Right renal pelvis (tissue), 4 donors: ENCODE results near the gene SLC31A1. TPM values are rescaled to one million over a fixed set of nuclear protein-coding genes. Genes with fewer than 3 reads are reported as not detected.
"Not testable (repeated sequence)": the region's sequence is repeated elsewhere in the genome, so short reads cannot be mapped to it uniquely, and the experiment has no call there.

ENCODE experiments used
- DNase-seq, 4 donors: peaks; one replicate each; pipeline ENCODE4 v3.0.0-alpha.2; 2013; ENCODE audit warnings: low read depth in 4 of 4, low spot score in 3 of 4, missing footprints in 1 of 4
- polyA plus RNA-seq, 4 donors: library from polyadenylated mRNA; unstranded; fragments of 120-200 nt; gene quantifications; one replicate each; pipeline ENCODE4 v1.2.1, GENCODE V29; 2013; ENCODE audit not compliant: insufficient read length in 4 of 4

Gene SLC31A1
- polyA plus RNA-seq, 4 donors: 25.5 to 29.6 (median 26.6) TPM

DNA sequence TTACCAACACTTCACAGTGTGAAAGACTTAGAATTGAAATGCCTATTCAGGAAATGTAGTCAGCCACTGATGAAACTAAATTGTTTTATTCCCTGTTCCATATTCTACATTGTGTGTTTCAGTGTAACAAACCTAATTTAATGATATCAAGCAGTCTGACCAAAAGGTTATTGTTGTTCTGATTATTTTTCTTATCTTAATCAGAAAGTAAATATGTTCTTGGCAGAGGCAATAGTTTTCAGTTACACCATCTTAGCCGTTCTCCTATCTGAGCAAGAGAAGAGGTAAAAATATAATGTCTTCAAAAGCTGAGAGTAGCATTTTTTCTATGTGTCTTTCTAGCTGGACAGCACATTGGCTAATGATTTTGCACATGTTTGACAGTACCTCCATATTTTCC is 36.9 kb downstream of the SLC31A1 start:
- no peak for DNase-seq

DNA sequence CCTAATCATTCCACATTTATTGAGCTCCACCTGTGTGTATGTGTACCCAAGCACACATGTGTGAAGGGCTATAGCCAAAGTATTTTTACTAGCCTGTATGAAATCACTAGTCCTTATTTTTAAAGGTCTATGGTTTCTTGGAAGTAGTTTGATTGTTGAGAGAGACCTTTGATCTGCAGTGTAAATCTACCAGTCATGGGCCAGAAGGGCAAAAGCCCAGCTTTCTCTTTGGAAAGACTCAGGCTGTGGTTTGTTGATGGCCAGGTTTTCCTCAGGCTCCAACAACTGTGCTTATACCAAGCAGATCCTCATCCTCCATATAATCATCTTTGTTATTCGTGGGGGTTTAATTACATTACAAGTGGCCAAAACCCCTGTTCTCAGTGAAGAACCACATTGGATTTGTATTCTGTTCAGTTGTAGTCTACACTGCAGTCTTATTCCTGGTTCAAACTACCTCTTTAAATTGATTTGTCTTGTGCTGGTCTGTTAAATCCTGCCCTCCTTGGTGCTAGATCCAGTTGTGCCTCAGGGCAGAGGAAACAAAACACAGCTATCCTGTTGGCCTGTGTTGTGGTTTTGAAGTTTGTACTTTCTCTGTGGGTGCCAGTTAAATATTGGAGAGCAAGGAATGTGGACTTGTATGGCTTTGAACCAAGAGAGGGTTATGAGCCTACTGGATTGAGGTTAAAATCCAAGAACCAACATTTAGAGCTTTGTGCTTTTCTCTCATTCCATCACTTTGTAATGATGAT is 40.8 kb downstream of the SLC31A1 start:
- no peak for DNase-seq

DNA sequence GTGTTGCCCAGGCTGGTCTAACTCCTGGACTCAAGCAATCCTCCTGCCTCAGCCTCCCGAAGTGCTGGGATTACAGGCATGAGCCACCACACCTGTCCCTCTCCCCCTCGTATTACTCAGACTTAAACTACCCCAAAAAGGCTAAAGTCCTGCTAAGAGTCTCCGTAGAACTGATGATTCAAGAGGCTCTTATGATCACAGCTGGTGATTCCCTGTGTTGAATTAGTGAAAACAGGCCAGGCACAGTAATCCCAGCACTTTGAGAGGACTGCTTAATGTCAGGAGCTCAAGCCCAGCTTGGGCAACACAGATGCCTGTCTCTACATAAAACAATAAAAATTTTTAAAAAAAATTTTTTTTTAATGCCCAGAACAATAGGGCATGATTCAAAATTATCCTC is 44.8 kb downstream of the SLC31A1 start:
- no peak for DNase-seq

DNA sequence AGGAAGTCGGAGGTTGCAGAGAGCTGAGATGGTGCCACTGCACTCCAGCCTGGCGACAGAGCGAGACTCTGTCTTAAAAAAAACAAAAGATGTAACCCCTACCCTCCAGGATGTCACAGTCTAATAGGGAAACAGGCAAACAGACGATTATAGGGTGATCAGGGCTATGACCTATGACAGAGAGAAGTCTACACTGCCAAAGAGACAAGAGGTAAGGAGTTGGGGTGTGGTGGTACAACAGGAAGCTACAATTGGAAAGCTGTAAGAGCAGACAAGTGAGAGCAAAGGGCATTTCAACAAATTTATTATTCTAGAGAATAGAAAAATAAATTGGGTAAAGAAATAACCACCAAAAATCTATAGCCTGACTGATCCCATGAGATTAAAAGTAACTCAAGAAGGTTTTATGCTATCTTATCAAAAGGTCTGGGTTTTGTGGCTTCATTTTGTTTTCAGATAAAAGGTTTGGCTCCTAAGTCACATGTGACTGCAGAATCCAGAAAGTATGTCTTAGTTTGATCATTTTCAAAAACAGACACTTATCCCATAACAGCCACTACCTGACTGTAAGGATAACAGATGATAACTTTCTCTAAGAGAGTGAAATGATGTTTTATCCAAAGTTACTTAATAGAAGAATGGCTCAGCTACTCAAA is 46.7 kb downstream of the SLC31A1 start:
- no peak for DNase-seq

DNA sequence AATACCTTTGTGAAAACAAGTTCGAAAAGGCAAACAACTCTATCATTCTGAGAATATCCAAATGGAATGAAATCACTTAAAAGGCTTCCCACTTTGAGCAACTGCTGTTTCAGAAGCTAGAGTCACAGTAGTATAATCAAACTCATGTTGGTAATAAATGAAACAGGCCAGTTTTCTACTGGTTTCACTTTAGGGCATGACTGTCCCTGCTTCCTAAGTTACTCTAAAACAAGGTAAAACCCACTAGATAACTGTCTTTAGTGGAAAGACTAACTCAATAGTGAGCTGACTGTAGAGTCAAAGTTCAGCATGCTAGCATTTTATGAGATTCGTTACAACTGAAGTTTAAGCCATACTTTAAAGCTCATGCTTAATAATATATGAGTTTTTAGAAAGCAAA is 48.0 kb downstream of the SLC31A1 start:
- DNase-seq: no peak

DNA sequence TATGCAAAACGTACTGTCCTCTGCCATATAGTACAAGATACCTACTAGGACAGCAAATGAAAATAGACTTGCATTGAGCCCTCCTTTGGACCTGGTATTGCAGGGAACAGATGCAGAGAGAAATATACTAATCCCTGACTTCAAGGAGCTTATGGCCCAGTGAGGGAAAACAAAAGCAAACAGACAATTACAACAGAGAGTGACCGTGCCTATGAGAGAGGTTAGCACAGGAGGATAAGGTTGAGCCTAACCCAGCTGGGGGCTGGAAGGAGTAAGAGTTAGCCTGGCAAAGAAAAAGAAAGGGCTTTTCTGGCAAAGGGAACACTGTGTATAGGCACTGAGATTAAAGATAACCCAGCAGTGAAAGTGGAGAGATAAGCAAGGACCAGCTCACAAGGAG is 48.5 kb downstream of the SLC31A1 start:
- no peak for DNase-seq

DNA sequence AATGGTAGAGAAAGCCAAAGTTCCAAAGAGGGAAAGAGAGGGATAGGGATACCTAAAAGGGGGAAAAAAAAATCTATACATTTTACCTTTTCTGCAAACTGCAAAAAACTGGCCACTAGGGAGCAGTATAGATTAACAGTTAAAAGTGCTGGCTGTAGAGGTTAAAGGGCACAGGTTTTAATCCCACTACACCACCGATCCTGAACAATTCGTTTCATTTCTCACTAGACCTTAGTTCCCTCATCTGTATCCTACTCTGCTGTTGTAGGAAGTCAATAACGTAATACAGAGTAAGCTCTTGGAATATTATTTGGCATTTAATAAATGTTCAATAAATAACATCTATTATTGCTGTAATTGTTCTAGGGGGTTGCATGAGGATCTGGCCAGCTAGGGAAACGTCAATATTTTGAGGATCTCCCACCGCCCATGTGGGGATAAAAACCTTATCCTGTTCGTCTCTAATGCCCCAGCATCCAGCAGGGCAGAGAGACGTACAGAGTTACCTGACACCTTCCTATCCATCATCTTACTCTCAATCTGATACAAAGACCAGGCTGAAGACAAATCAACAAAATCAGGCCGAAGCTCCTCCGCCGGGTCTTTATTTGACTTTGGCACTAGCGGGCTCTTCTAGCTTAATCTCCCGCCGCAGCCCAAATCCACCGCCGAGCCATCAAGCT is 53.3 kb downstream of the SLC31A1 start:
- peak; percentile 47 to 60 (median 55) for DNase-seq

DNA sequence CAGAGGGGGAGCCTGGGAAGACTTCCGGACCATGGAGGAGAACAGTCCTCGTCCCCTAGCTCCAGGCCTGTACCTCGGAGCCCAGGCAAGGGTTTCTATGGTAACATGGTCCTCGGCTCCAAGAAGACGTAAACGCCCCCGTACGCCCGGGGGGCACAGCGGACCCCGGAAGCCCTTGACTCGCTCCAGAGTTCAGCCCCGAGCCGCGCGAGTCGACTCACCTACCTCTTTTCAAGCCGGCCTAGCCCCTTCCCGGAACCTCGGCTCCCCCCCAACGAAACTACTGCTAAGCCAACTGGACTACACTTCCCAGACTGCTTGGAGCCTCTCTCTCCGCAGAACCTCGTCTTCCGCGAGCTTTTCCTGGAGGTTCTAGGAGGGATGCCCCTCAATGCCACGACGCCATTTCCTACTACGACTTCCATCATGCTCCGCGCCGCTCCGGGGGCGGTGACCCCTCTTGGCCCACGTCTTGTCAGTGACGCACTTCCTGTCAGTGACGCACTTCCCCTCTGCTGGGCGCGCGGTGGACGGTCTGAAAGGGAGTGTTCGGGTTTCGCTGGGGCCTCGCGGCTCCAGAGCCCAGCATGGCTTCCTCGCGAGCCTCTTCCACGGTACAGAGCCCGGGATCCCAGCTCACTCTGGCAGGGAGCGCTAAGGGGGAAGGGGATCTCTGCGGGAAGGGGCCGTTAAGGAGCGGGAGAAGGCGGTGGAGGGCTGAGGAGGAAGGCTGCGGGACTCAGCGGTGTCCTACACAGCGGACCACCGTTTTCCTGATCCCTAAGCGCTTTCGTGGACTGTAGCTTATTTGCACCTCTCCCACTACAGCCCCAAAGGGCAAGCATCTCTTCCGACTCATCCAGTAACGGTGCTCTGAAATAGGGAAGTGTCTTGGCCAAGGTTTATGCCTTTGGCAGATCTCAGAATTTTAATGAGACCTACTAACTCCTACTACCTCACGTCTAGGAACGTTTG is 54.1 kb downstream of the SLC31A1 start, which contains the start of the genes CDC26 and PRPF4:
Gene CDC26 (minus strand): TSS at position 416 of the 975 bp plus-strand sequence. CDS start 3,065 bp downstream, outside the sequence.
Gene PRPF4 (plus strand): TSS at position 502 of the 975 bp plus-strand sequence. CDS start 86 bp downstream, at position 588.
- DNase-seq: peak; percentile 94 to 98 (median 97)

DNA sequence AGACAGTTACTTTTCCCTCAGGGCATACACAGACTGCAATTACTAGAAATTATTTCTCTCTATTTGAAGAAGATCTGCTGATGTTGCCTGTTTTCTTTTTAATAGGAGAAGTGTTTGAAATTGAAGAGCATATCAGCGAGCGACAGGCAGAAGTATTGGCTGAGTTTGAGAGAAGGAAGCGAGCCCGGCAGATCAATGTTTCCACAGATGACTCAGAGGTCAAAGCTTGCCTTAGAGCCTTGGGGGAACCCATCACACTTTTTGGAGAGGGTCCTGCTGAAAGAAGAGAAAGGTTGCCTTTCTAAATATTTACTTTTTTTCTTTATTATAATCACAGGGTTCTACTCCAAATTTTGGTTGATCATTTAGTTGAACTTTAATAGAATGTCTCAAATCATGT is 57.5 kb downstream of the SLC31A1 start:
- DNase-seq: no peak

DNA sequence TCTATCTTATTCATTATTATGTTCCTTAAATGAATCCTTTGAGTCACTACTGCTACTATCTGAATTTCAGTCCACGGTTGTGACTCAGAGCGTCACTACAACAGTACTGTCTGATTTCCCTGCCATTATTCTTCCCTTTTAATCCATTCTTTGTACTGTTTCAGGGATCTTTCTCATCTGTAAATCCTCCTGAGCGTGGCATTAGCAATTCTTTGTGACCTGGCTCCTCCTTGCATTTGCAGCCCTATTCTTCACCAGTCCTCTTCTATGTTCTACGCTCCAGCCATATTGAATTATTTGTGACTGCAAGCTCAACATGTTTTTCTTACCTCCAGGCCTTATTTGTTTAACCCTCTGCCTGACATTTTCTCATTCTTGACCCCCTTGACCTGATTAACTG is 60.0 kb downstream of the SLC31A1 start:
- no peak for DNase-seq

DNA sequence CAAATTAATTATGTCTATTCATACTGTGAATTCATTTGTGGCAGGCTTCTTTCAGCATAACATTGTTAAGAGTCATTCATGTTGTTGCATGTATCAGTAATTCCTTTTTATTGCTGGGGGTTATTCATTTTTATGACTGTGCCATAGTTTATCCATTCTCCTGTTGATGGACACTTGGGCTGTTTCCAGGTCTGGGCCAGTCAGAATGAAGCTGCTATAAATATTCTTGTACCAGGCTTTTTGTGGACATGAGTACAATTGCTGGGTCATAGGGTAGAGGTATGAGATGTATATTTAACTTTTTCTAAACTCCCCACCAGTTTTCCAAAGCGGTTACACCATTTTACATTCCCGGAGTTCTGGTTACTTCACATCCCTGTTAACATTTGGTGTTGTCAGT is 67.7 kb downstream of the SLC31A1 start:
- DNase-seq: no peak

DNA sequence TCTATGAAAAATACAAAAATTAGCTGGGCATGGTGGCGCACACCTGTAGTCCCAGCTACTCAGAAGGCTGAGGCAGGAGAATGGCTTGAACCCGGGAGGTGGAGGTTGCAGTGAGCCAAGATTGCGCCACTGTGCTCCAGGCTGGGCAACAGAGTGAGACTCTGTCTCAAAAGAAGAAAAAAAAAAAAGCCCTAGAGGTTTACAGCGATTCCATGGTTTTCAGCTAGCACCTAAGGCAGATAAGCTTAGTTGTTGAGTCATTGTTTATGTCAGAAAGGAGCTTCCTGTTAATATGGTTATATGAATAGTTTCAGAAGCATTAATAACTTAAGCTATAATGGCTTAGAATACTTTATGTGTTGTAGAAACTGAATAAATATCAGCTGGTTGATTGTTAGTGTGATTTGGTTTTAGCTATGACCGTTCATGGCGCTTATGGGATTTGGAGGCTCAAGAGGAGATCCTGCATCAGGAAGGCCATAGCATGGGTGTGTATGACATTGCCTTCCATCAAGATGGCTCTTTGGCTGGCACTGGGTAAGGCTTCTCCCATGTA is 68.8 kb downstream of the SLC31A1 start:
- no peak for DNase-seq

DNA sequence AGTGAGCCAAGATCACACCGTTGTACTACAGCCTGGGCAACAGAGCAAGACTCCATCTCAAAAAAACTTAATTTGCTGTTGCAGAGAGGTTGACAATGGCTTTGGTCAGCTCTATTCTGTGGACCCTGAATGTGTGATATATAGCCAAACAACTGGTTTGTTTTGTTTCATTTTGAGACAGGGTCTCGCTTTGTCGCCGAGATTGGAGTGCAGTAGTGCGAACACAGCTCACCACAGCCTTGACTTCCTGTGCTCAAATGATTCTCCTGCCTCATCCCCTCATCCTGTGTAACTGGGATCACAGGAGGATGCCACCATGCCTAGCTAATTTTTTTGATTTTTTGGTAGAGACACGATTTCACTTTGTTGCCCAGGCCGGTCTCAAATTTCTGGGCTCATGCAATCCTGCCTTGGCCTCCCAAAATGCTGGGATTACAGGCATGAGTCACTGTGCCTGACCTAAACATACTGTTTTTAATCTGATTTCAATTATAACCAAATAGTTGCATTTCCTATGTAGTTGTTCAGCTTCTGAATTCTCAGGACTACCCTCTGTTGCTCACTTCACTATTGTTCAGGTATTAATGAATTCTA is 72.0 kb downstream of the SLC31A1 start:
- no peak for DNase-seq

DNA sequence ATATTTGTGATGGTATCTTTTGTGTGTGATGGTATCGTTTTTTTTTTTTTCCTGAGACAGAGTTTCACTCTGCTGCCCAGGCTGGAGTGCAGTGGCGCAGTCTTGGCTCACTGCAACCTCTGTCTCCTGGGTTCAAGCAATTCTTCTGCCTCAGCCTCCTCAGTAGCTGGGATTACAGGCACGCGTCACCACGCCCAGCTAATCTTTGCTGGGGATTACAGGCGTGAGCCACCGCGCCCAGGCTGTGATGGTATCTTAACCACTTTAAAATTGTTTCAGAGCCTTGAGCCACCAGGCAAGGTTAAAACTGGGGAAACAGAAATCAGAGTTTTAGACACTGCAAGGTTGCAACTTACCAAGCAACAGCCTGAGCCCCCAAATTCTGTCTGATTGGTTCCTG is 74.9 kb downstream of the SLC31A1 start:
- not testable (repeated sequence) for DNase-seq

DNA sequence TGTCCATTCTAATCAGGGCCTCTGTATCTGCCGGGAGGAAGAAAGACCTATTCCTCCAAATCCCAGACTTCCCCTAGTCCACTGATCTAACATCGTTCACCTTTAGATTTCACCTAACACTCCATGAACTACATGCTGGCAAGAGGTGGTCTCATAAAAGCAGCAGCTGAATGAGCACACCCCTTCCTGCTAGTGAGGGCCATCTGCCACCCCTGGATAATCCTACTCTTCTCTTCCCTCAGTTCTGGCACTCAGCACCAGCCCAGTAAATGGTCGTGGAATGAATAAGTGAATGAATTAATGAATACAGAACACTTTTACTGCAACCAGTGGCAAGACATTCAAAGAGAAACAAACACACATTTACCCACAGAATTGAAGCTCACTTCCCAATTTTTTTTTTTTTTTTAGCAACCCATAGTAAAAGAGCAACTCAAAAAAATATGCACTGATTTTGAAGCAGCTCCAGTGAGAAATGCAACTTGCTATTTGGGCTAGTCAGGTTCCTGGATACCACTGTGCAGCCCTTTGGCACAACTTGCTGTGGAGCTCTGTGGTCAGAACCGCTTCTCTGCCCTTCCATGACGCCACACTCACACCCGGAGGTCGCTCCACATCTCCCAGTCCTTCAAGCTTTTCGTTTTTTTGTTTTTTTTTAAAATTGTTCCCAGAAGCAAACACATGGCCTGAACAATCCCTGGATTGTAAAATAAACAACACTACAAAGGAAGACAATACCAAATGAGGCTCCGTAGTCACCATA is 75.6 kb downstream of the SLC31A1 start:
- no peak for DNase-seq

DNA sequence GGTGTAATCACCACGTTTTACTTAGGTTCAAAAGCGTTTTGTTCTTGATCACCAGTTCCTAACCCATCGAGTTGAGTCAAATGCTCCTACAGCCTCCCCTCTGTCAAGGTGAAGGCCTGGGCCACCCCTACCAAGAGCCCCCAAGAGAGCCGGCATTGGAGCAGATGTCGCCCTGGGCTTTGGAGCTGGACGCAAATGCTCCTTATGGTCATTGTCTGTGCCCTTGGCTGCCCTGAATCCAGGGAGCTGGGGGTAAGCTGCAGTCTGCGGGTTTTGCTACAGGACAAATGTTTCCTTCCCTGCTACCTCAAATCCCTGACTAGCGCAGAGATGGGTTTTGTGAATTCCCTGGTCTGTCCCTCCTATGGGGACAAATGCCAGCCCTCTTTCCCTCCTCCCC is 77.0 kb downstream of the SLC31A1 start:
- no peak for DNase-seq

DNA sequence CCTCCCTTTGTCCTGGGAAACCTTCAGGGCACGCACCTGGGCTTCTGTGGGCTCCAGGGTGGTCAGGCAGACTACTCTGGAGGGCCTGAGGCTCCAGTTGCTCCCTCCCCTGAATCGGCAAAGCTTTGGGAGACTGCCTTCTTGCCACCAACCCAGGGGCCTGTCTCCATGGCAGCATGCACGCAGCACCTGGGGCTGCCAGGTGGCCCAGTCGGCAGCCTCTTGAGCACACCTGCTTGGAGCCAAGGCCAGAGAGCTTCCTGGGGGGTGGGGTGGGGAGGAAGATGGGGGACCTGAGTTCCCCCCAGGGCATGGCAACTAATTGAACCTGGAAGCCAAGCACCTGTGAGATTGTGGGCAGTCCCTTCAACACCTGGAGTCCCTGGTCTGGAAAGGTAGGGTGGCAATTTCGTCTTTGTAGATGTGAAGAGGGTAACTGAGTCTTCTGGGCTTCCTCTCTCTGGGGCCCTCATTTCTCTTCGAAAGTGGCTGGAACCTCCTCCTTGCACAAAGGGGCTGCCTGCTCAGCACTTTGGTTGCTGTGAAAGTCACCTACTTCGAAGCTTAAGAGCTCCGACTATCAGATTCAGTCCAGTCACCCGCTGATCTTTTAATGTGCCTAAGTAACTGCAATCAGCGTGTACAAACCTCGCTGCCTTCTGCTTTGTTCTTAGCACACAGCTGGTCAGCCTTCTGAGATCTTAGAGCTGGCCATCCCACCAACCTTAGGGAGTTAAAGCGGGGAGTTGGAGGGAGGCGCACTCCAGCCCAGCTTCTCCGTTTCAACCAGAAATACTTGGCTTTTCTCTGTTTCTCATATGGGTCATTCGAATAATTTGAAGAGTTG is 77.8 kb downstream of the SLC31A1 start:
- no peak for DNase-seq

DNA sequence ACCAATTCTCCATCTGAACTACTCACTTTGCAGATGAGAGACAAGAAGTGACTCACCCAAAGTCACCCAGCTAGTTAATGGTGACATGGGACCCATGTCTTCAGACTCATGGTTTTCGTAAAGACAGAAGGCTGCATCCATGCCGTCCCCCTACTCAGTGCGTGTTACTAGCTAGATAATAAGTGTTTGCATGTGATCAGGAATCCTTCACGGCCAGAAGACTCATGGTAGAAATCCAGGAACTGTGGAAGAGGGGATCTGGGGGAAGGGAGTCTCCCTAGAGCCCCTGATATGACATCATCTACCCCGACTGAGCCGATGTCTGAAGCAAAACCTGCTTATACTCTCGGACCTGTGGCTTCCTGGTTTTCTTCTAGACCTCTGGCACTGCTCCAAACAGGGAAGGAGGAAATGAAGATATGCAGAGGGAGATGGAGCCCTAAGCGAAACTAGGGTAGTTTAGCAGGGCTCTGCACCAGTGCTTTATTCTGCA is 78.5 kb downstream of the SLC31A1 start:
- no peak for DNase-seq
